ENCODE measurements around the gene ELF1. TPM values are rescaled to one million over a fixed set of nuclear protein-coding genes. Genes with fewer than 3 reads are reported as not detected.

ELF1 gene
- 16.2 and 16.3 TPM in 2 replicates for total RNA-seq (2014; rRNA removed; shearing (Covaris generic))

GRCh38 chr13:41019011-41019487, at the start of gene ELF1:
Gene ELF1, minus strand, starts transcription at chr13:41019316. Its CDS starts 37,262 bp downstream, at chr13:40982054.

DNA sequence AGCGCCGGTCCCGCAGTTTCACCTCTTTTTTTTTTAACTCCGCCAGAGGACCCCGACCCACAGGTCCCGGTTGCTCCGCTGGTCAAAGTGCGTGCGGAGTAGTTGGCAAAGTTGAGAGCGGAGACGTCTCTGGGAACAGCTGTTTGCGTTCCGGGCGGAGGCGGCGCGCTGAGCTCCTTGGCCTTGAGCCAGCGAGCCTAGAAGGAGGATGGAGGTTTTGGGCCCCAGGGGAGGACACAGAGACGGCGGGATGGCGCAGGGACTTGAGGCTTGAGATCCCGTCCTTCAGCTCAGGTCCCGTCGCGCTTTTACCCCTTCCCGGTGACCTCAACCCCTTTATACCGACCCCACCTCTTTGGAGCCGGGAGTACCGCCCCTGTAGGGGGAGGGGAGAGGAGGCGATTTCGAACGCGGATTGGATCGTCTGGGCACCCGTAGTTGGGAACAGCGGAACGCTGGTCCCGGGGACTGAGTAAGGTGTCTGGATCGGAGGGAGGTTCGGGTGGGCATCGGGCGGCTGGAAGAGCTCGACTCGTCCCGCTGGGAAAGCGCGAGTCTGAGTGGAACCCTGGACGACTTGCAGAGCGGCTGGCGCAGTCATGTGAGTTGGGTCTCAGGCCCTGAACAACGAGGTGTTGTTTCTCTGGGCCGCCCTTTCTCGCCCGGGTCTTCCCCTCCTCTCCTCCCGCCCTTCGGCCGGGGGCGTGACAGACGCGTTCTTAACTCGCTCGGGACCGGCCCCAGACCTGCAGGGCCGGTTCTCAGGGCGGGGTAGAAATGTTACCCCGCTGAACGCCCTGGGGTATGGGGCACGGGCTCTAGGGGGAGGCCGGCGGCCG, 42.2 kb upstream of the ELF1 start, which contains the start of gene WBP4:
Gene WBP4 (plus strand): TSS at position 435 of the 839 bp plus-strand sequence. CDS start 165 bp downstream, at position 600.

Other genes with a start within 250 kb of the ELF1 start
- 25.8 and 30.0 TPM in 2 replicates for gene MRPS31, start 248.1 kb downstream of the ELF1 start, total RNA-seq (2014; rRNA removed; shearing (Covaris generic))
- gene SLC25A15, start 229.7 kb downstream of the ELF1 start, total RNA-seq (2014; rRNA removed; shearing (Covaris generic)): 28.7 and 33.2 TPM in 2 replicates
- gene WBP4, start 42.2 kb upstream of the ELF1 start, total RNA-seq (2014; rRNA removed; shearing (Covaris generic)): 8.6 and 12.3 TPM in 2 replicates
- 4.6 and 5.1 TPM in 2 replicates for gene KBTBD6, start 113.5 kb upstream of the ELF1 start, total RNA-seq (2014; rRNA removed; shearing (Covaris generic))
- gene KBTBD7, start 175.3 kb upstream of the ELF1 start, total RNA-seq (2014; rRNA removed; shearing (Covaris generic)): 2.3 and 2.5 TPM in 2 replicates
- 12.5 and 14.4 TPM in 2 replicates for gene MTRF1, start 244.3 kb upstream of the ELF1 start, total RNA-seq (2014; rRNA removed; shearing (Covaris generic))

All from A375 (cell line).